GM11168 (cell line): ENCODE results near the gene GPX5.

Experiments used
- in situ Hi-C: fragments of 300-500 bp; cut with MboI; formaldehyde crosslinking; loops from one replicate; pipeline ENCODE4 v1.12.0; 2022; ENCODE audit warnings: low sequenced_read_pairs; ENCODE audit not compliant: unreplicated experiment

The GPX5 gene

DNA sequence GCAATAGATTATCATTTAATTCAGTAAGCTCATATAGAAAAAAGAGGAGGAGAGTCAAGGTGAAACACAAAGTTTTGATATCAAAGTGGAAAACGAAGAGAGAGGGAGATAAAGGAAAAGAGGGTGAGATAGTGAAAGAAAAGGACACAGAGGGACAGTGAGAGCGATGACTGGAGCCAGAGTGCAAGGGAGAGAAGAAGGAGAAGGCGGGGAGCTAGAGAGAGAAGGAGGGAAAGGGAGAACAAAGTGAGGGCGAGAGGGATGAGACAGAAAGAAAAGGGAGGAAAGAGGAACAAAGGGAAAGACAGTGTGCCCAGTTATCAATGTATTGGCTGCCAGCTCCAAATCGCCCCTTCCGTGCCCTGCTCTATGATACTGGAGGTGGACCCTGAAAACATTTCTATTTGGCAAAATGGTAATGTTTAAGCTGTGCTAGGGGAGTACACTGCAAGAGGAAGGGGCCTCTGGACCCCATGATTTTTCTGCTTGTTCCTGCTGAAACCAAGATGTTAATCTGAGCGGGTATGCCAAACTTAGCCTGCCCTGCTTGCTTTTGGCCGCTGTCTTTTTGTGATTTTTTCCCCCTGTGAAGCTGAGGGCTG lies 27.8 kb downstream of the GPX5 start:
- in situ Hi-C loops = no loop called here

GRCh38 chr6:28553986-28554881 lies 28.6 kb downstream of the GPX5 start:
- in situ Hi-C loops = no loop called here

GRCh38 chr6:28555136-28555535 lies 29.5 kb downstream of the GPX5 start:
- in situ Hi-C loops = no loop called here

DNA sequence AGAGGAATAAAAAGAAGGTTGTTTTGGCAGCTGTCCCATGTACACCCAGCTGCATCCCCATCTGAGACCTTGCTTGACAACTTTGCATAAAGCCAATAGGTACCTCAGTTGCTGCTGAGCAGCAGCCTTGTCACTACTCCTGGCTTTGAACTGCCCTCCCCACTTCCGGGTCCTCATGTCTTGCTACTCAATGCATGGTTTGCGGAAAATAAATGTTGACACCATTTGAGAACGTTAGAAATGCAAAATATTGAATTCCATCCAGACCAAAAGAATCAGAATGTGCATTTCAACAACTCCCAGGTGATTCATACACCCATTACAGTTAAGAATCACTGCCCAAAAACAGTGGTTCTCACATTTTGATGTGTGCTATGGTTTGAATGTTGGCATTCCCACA lies 32.9 kb downstream of the GPX5 start:
- in situ Hi-C loops = no loop called here

DNA sequence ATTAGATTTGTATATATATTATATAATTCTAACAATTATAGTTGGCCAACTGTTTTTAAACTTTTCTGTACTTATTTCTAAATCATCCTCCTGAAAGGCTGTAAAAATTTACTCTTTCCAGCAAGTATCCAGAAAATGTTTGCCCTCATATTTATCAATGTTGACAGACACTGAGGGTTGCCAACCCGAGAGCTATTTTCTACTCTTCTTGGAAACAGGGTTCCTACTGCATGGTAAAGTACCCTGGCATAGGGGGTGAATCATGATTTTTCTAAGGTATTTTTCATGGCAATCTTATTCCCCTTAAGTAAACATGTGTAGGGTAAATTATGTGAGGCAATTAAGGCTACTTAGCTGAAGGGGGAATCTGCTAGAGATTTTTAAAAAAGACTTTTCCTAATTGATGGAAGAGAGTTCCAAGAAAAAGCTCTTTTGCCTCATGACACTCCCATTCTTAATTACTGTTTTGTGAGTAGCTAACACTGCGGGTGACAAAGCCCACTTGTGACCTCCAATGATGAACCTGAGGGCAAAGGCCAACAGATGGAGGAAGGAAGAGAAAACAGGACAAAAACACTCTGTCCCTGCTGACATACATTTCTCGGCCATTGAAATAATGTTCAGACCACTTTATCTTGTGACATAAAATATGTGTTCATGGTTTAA lies 37.9 kb downstream of the GPX5 start:
- in situ Hi-C loops = no loop called here

- in situ Hi-C loops = no loop called here
These were observed 40.3 kb downstream of the GPX5 start for GRCh38 chr6:28565823-28566526.

DNA sequence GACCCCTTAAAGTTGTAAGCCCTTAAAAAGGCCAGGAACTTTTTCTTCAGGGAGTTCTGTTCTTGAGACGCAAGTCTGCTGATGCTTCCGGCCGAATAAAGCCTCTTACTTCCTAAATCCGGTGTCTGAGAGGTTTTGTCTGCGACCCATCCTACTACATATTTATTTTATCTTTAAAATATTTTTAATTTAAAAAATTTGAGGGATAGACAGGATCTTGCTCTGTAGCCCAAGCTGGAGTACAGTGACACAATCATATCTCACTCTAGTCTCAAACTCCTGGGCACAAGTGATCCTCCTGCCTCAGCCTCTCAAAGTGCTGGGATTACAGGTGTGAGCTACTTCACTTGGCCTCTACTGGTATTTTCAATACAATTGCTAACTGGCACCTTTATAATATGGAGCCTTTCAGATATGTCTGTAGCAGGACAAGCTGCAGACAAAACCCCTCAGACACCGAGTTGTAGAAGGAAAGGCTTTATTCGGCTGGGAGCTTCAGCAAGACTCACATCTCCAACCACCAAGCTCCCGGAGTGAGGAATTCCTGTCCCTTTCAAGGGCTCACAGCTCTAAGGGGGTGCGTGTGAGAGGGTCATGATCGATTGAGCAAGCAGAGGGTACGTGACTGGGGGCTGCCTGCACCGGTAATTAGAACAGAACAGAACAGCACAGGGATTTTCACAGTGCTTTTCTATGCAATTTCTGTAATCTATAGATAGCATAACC lies 41.0 kb downstream of the GPX5 start:
- in situ Hi-C loops = no loop called here

DNA sequence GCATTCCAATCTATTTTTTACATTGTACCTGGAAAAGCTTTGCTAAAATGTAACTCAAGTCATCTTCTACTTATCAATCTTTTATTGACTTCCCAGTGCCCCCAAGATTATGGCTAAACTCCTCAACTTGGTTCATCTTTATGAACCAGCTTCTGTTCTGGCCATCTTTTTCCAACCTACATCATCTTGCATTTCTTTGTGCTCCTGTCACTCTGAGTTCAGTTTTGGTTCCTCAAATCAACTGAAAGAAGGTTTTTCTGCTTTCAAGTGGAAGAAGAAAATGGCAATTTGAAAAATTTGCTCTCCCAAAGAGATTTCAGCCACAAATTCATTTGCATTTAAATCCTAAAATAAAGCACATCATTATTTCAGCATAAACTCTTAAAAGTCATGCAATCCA lies 41.8 kb downstream of the GPX5 start:
- in situ Hi-C loops = no loop called here

DNA sequence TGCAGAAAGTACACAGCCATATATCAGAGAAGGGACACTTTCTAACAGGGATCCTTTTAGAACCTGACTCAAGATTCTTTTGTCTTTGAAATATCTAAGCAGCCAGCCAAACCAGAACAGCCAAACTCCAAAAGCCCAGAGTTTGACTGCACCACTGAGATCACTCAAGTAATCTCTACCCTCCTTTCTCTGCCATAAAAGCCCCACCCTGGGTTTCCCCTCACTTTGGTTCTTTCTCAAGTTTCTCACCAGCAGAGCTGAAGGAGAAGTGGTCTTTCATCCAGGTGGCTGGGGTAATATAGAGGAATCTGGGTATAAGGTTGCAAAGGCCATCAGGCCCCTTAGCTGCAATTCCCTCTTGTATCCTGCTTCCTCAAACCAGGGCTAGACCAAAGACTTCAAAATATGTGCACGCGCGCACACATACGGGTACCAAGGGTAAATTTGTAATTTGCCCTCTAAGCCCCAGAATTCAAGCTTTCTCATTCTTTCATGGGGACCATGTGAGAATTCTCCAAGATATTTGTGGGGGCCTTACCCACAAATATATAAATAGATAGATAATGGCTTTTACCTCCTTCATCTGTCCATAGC lies 42.9 kb downstream of the GPX5 start:
- in situ Hi-C loops = no loop called here

GRCh38 chr6:28569748-28570147 lies 44.1 kb downstream of the GPX5 start:
- in situ Hi-C loops = no loop called here

- in situ Hi-C loops = no loop called here
These were observed 54.8 kb downstream of the GPX5 start for GRCh38 chr6:28580475-28580874.

GRCh38 chr6:28583463-28583862 lies 57.8 kb downstream of the GPX5 start:
- in situ Hi-C loops = no loop called here
